HEK293 (cell line): Measurements from ENCODE around the gene TBL1XR1.

Experiments
- CTCF ChIA-PET: fragments of 350-600 bp; formaldehyde crosslinking; extraction: SDS; loops from one replicate; lab custom pipeline; 2021; ENCODE audit warnings: antibody characterized with exemption; lab: Yijun Ruan, JAX
- POLR2A ChIA-PET: fragments of 300-600 bp; formaldehyde crosslinking; extraction: SDS; loops from one replicate; lab custom pipeline; 2020; ENCODE audit warnings: antibody characterized with exemption, inconsistent platforms; lab: Yijun Ruan, JAX
- H3K27ac ChIP-seq: fragments of 200-500 bp; sonication (Bioruptor generic); 2 replicates; pipeline ENCODE4 v1.5.1; 2014; ENCODE audit warnings: low read depth, low read length, control low read depth, inconsistent platforms; ENCODE audit errors: extremely low read depth
- H3K36me3 ChIP-seq, 2 experiments: fragments of 200-500 bp in 1 of 2; sonication (Bioruptor generic) in 1 of 2; 1 replicate in 1 of 2; 2 replicates in 1 of 2; pipeline ENCODE4 v1.5.1; 2014 to 2017; ENCODE audit warnings: inconsistent platforms in 2 of 2, low read length in 2 of 2; ENCODE audit not compliant: control insufficient read depth in 2 of 2, insufficient read depth in 1 of 2
- H3K4me1 ChIP-seq: fragments of 200-500 bp; sonication (Bioruptor generic); 2 replicates; pipeline ENCODE4 v1.5.1; 2014; ENCODE audit warnings: mild to moderate bottlenecking, low read length, inconsistent platforms; ENCODE audit not compliant: control insufficient read depth, insufficient read depth
- H3K4me3 ChIP-seq: 2 replicates; pipeline ENCODE4 v1.5.1; 2011; ENCODE audit warnings: low read depth, mild to moderate bottlenecking, control low read depth, low read length, moderate library complexity
- H3K9me3 ChIP-seq: fragments of 200-500 bp; sonication (Bioruptor generic); 2 replicates; pipeline ENCODE4 v1.5.1; 2014; ENCODE audit warnings: low read depth, low read length, inconsistent platforms; ENCODE audit not compliant: control insufficient read depth, insufficient read depth
- CTCF ChIP-seq: fragments of 450-650 bp; formaldehyde crosslinking; IDR thresholded peaks from 2 replicates; pipeline ENCODE4 v1.5.1; 2016; ENCODE audit warnings: missing biosample characterization, missing genetic modification characterization
- GLI2 ChIP-seq: fragments of 450-650 bp; formaldehyde crosslinking; IDR thresholded peaks from 2 replicates; pipeline ENCODE4; 2017; ENCODE audit warnings: missing biosample characterization, missing genetic modification characterization, low read depth, borderline replicate concordance
- PRDM2 ChIP-seq: fragments of 450-650 bp; formaldehyde crosslinking; IDR thresholded peaks from 2 replicates; pipeline ENCODE4 v1.5.1; 2016; ENCODE audit warnings: missing biosample characterization, missing genetic modification characterization, borderline replicate concordance
- ZNF24 ChIP-seq: fragments of 450-650 bp; formaldehyde crosslinking; IDR thresholded peaks from 2 replicates; pipeline ENCODE4 v1.5.1; 2016; ENCODE audit warnings: missing biosample characterization, missing genetic modification characterization
- ZNF350 ChIP-seq: fragments of 450-650 bp; formaldehyde crosslinking; IDR thresholded peaks from 2 replicates; pipeline ENCODE4 v1.5.0; 2017; ENCODE audit warnings: missing biosample characterization, mild to moderate bottlenecking, missing genetic modification characterization
- ZNF560 ChIP-seq: fragments of 450-650 bp; formaldehyde crosslinking; IDR thresholded peaks from 2 replicates; pipeline ENCODE4 v1.5.1; 2017; ENCODE audit warnings: missing biosample characterization, missing genetic modification characterization, borderline replicate concordance
- ZNF776 ChIP-seq: fragments of 450-650 bp; formaldehyde crosslinking; IDR thresholded peaks from 2 replicates; pipeline ENCODE4 v1.5.0; 2017; ENCODE audit warnings: missing biosample characterization, missing genetic modification characterization, borderline replicate concordance
- TF ChIP-seq, protein P1 (sequence below): fragments of 450-650 bp; formaldehyde crosslinking; IDR thresholded peaks from 2 replicates; pipeline ENCODE4 v1.5.1; 2016; ENCODE audit warnings: missing biosample characterization, missing genetic modification characterization, low read depth
- TF ChIP-seq, protein P2 (sequence below): fragments of 450-650 bp; formaldehyde crosslinking; IDR thresholded peaks from 2 replicates; pipeline ENCODE4 v1.5.1; 2017; ENCODE audit warnings: missing biosample characterization, missing genetic modification characterization

TBL1XR1 gene

DNA sequence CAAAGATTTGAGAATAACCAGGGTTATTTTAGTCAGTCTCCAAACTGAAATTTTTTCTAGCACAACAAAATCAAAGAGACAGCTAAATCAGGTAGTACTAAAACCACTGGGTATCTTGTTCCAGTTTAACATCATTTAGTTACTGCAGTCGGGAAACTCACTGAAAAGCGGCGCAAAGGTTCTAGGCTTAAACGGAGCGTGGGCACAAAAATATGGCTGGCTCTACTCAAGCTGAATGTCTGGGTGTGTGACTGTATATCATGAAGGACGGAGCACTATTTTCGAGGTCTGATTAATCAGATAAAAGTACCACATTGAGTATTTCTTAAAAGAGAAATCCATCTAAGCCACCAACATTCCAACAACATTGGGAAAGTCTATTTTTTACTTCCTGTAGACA is 152.1 kb downstream of the TBL1XR1 start:
- POLR2A ChIA-PET, result no interaction called here
- TF ChIP-seq, protein P1, sequence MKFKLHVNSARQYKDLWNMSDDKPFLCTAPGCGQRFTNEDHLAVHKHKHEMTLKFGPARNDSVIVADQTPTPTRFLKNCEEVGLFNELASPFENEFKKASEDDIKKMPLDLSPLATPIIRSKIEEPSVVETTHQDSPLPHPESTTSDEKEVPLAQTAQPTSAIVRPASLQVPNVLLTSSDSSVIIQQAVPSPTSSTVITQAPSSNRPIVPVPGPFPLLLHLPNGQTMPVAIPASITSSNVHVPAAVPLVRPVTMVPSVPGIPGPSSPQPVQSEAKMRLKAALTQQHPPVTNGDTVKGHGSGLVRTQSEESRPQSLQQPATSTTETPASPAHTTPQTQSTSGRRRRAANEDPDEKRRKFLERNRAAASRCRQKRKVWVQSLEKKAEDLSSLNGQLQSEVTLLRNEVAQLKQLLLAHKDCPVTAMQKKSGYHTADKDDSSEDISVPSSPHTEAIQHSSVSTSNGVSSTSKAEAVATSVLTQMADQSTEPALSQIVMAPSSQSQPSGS, result no peak
- TF ChIP-seq, protein P2, sequence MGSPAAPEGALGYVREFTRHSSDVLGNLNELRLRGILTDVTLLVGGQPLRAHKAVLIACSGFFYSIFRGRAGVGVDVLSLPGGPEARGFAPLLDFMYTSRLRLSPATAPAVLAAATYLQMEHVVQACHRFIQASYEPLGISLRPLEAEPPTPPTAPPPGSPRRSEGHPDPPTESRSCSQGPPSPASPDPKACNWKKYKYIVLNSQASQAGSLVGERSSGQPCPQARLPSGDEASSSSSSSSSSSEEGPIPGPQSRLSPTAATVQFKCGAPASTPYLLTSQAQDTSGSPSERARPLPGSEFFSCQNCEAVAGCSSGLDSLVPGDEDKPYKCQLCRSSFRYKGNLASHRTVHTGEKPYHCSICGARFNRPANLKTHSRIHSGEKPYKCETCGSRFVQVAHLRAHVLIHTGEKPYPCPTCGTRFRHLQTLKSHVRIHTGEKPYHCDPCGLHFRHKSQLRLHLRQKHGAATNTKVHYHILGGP, result no peak
- TF ChIP-seq GLI2 (tag by site-specific recombination) (no peak), ZNF776 (tag by site-specific recombination) (no peak)
- TF ChIP-seq, all 188 proteins: peak for 0
- CTCF ChIA-PET, result no interaction called here
- Histone ChIP-seq H3K9me3 (no peaks in the 10 kb centered on the region), H3K4me1 (no peaks in the 10 kb centered on the region), H3K36me3 (peaks cover 10 to 84% of the 10 kb centered on the region in 2 experiments; a peak in 2 of 3 replicates), H3K4me3 (no peak overlapping the region), H3K27ac (no peak overlapping the region)

DNA sequence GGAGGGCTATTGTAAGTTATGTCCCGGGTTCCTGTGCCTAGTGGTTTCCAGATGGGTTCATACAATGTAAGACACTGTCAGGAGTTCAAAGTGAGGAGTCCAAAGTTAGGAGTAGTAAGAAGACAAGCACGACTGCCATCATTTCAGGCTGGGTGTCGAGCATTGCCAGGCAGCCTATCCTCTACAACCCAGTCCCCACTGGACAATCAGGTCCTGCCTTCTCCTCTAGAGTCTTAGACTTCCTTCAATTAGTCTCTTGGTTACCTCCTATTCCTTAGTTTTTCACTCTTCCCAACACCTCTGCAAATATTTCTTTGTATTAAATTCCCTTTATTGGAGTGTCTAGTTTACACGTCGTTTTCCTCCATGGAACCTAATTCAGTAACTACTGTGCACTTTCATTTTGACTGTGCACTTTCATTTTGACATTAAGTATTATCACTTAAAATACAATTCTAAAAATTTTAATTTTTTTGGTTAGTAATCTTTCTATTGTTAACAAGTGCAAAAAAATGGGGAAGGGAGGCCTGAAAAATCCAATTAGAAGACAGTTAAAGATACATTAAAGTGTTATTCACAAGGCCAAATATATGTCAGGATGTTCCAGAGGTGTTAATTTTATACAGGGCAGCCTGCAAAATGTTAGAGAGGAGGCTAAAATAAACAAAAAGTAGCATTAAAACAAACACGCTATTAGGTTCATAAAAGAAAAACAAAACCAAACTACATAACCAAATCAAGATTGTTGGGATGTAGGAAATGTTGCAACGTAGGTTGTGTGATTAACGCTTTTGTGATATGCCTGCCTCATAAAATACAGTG is 155.3 kb downstream of the TBL1XR1 start:
- POLR2A ChIA-PET, result no interaction called here
- Histone ChIP-seq H3K4me1 (no peaks in the 10 kb centered on the region), H3K4me3 (no peak overlapping the region), H3K27ac (no peak overlapping the region), H3K9me3 (no peaks in the 10 kb centered on the region), H3K36me3 (peaks cover 0 to 74% of the 10 kb centered on the region in 2 experiments; a peak in 2 of 3 replicates)
- CTCF ChIA-PET, result interaction anchor here (0.9 kb wide), 1 partner anchor 9 kb away, joined by 4 read pairs; no protein-coding TSS in a partner anchor
- no peak for TF ChIP-seq ZNF560
- no peak for TF ChIP-seq PRDM2 (tag by site-specific recombination)
- TF ChIP-seq CTCF, result no peak
- TF ChIP-seq ZNF24 (tag by site-specific recombination), result no peak
- TF ChIP-seq ZNF350 (tag by site-specific recombination), result no peak
